Lower leg skin (tissue), 4 donors: ENCODE results near the gene CD8B2. TPM values are rescaled to one million over a fixed set of nuclear protein-coding genes. Genes with fewer than 3 reads are reported as not detected.
A peak's percentile ranks its signal among the peaks of the same experiment; 100 is the strongest.

ENCODE experiments used
- DNase-seq, 2 donors: peaks; one replicate each; pipeline ENCODE4 v3.0.0-alpha.2; 2019; ENCODE audit warnings: low spot score in 2 of 2
- H3K4me3 ChIP-seq: fragments of 200-600 bp; sonication (generic); 2 replicates; pipeline ENCODE4 v1.5.1; 2017; ENCODE audit warnings: mild to moderate bottlenecking, low read depth; ENCODE audit not compliant: poor library complexity, severe bottlenecking
- CTCF ChIP-seq, 3 donors: fragments of 450-650 bp; IDR thresholded peaks; one replicate each; pipeline ENCODE4 v1.5.1; 2016; ENCODE audit warnings: antibody characterized with exemption in 3 of 3, mild to moderate bottlenecking in 3 of 3, moderate library complexity in 2 of 3
- POLR2A ChIP-seq, 2 donors: fragments of 450-650 bp; IDR thresholded peaks; one replicate each; pipeline ENCODE4 v1.6.1; 2016 to 2017; ENCODE audit warnings: antibody characterized with exemption in 2 of 2, mild to moderate bottlenecking in 1 of 2, moderate library complexity in 1 of 2
- WGBS, 2 donors: methylation state at CpG; one replicate each; pipeline ENCODE4 v1.1.5; 2018; 5-methylcytosine and 5-hydroxymethylcytosine counted together
- intact Hi-C: fragments of 100-400 bp; cut with DNase I; formaldehyde crosslinking; loops from one replicate; pipeline ENCODE4 v1.15.0; 2023; ENCODE audit warnings: low total_unique reads
- total RNA-seq, 4 donors: library from RNA; depleted of rRNA; stranded (reverse); fragments of >200 nt; gene quantifications; one replicate each; pipeline ENCODE4 v1.1.0, GENCODE V29; 2016

Gene CD8B2
- total RNA-seq, 4 donors from 2014 or later: 0.13 to 0.17 TPM; not detected in 2

- H3K4me3 ChIP-seq: no peak overlapping the region
- intact Hi-C loops: no loop called here
- TF ChIP-seq CTCF (IDR thresholded peaks at IDR 0.05): no peak
- TF ChIP-seq POLR2A (IDR thresholded peaks at IDR 0.05): no peak
- 77 to 80% methylated on average over 7 of the region's 7 CpGs for WGBS, 2 donors
- no peak for DNase-seq
These were observed 44.6 kb downstream of the CD8B2 start for GRCh38 chr2:106531676-106532214.

- no peak for DNase-seq
- intact Hi-C loops: no loop called here
- WGBS, 2 donors: 72 to 92% methylated on average over 3 of the region's 3 CpGs
- TF ChIP-seq CTCF (IDR thresholded peaks at IDR 0.05) (no peak), POLR2A (IDR thresholded peaks at IDR 0.05) (no peak)
- H3K4me3 ChIP-seq: no peak overlapping the region
These were observed 45.1 kb downstream of the CD8B2 start for GRCh38 chr2:106532236-106532635.

- TF ChIP-seq POLR2A (IDR thresholded peaks at IDR 0.05) (no peak), CTCF (IDR thresholded peaks at IDR 0.05) (no peak)
- no peak overlapping the region for H3K4me3 ChIP-seq
- 72 to 80% methylated on average over 6 of the region's 6 CpGs for WGBS, 2 donors
- intact Hi-C loops: no loop called here
- peak in 1 of 2 donors; percentile 25 for DNase-seq
These were observed 47.3 kb downstream of the CD8B2 start for GRCh38 chr2:106534471-106534870.

- TF ChIP-seq POLR2A (IDR thresholded peaks at IDR 0.05): no peak
- no peak for TF ChIP-seq CTCF (IDR thresholded peaks at IDR 0.05)
- WGBS, 2 donors: 76 to 88% methylated on average over 3 of the region's 3 CpGs
- intact Hi-C loops: no loop called here
- no peak overlapping the region for H3K4me3 ChIP-seq
- peak in 1 of 2 donors; percentile 23 for DNase-seq
These were observed 49.3 kb downstream of the CD8B2 start for GRCh38 chr2:106536490-106536889.

GRCh38 chr2:106537047-106537446 lies 49.9 kb downstream of the CD8B2 start:
- DNase-seq: peak in 1 of 2 donors; percentile 43
- intact Hi-C loops: no loop called here
- WGBS, 2 donors: 61 to 69% methylated on average over 4 of the region's 4 CpGs
- no peak overlapping the region for H3K4me3 ChIP-seq
- TF ChIP-seq CTCF (IDR thresholded peaks at IDR 0.05) (no peak), POLR2A (IDR thresholded peaks at IDR 0.05) (no peak)

GRCh38 chr2:106537791-106538191 lies 50.6 kb downstream of the CD8B2 start:
- no peak overlapping the region for H3K4me3 ChIP-seq
- DNase-seq: peak in 1 of 2 donors; percentile 76
- TF ChIP-seq POLR2A (IDR thresholded peaks at IDR 0.05) (no peak), CTCF (IDR thresholded peaks at IDR 0.05) (no peak)
- 87 to 89% methylated on average over 10 of the region's 10 CpGs for WGBS, 2 donors
- intact Hi-C loops: no loop called here
